ENCODE results near the gene TMEM176B. TPM values are rescaled to one million over a fixed set of nuclear protein-coding genes. Genes with fewer than 3 reads are reported as not detected.

The TMEM176B gene
- total and polyA plus RNA-seq, 2 of the 13 experiments (the other 11 are each of a cell fraction or from before 2014, with no cell fraction given) = not detected

GRCh38 chr7:150754951-150755350 lies 45.2 kb downstream of the TMEM176B start:
- Histone ChIP-seq H3K27me3 (ENCODE audit: control insufficient read depth in 1 of 2, insufficient read depth in 2 of 2, low read length in 2 of 2) (no peaks in the 10 kb centered on the region), H3K4me1 (ENCODE audit: insufficient read depth, low read length) (no peaks in the 10 kb centered on the region), H3K9ac (ENCODE audit: insufficient read depth, low read depth, low read length) (no peak overlapping the region), H3K9me3 (ENCODE audit: low read length) (no peaks in the 10 kb centered on the region), H4K20me1 (ENCODE audit: insufficient read depth, low read length) (no peaks in the 10 kb centered on the region), H3K36me3 (replicated peaks in 1 of 2; ENCODE audit: control insufficient read depth in 1 of 2, insufficient read depth in 2 of 2, low read length in 2 of 2) (no peaks in the 10 kb centered on the region), H3K4me3 (replicated peaks in 1 of 3; ENCODE audit: insufficient read depth in 1 of 3, low read depth in 2 of 3, low read length in 3 of 3) (no peak overlapping the region), H2AFZ (ENCODE audit: low read length) (no peak overlapping the region), H3K27ac (ENCODE audit: extremely low read length, insufficient read depth, low read length) (no peak overlapping the region), H3K79me2 (ENCODE audit: insufficient read depth, low read length) (no peaks in the 10 kb centered on the region), H3K4me2 (ENCODE audit: low read depth, low read length) (no peak overlapping the region)
- ATAC-seq = no peak
- no TSS peak for BruUV-seq (replicated peaks)
- intact Hi-C loops (cut with micrococcal nuclease; ENCODE audit: unreplicated experiment) = loop anchor here (5.0 kb wide), 1 partner anchor 468 kb away; no protein-coding TSS in a partner anchor
- in situ Hi-C loops (cut with HindIII; ENCODE audit: extremely low pct_ligation_motif_present, low pct_unique_long_range_greater_than_20kb) = loop anchor here (5.0 to 25.0 kb wide), 2 partner anchors 308 to 468 kb away; no protein-coding TSS in a partner anchor
- POLR2A ChIA-PET = no interaction called here
- no peak for DNase-seq (ENCODE audit: low spot score)
- no peak for FAIRE-seq
- CTCF ChIA-PET (ENCODE audit: low intra/inter-chr PET ratio, low total read pairs) = interaction anchor here (2.1 kb wide), 1 partner anchor 306 kb away, joined by 9 read pairs; no protein-coding TSS in a partner anchor
- no peak for TF ChIP-seq FLYWCH1 (CRISPR knock-in tag; IDR thresholded peaks at IDR 0.05)
- TF ChIP-seq KLF9 (CRISPR knock-in tag; IDR thresholded peaks at IDR 0.05; ENCODE audit: low read depth) = no peak
- TF ChIP-seq ZNF776 (CRISPR knock-in tag; IDR thresholded peaks at IDR 0.05) = no peak
- no peak for TF ChIP-seq FIP1L1 (IDR thresholded peaks at IDR 0.05; ENCODE audit: borderline replicate concordance, insufficient read depth, low read depth, low read length)
- no peak for TF ChIP-seq ZFAT (CRISPR knock-in tag; conservative IDR thresholded peaks at IDR 0.05)
- no peak for TF ChIP-seq ZNF143 (CRISPR knock-in tag; IDR thresholded peaks at IDR 0.05)
- TF ChIP-seq FOXC1 (CRISPR knock-in tag; IDR thresholded peaks at IDR 0.05; ENCODE audit: borderline replicate concordance) = no peak
- TF ChIP-seq IKZF4 (CRISPR knock-in tag; IDR thresholded peaks at IDR 0.05; ENCODE audit: borderline replicate concordance, low read depth, not compliant biosample characterization) = no peak
